ENCODE measurements around the gene ANO3.

The ANO3 gene

GRCh38 chr11:26359055-26359454, 27.1 kb downstream of the ANO3 start:
- FAIRE-seq, result no peak

GRCh38 chr11:26365284-26365683, 33.4 kb downstream of the ANO3 start:
- FAIRE-seq, result no peak

- no peak for FAIRE-seq
These were observed 45.7 kb downstream of the ANO3 start for GRCh38 chr11:26377619-26378018.

GRCh38 chr11:26399336-26399735, 67.4 kb downstream of the ANO3 start:
- FAIRE-seq, result no peak

- no peak for FAIRE-seq
These were observed 78.9 kb downstream of the ANO3 start for GRCh38 chr11:26410706-26411366.

GRCh38 chr11:26412955-26413354, 81.0 kb downstream of the ANO3 start:
- no peak for FAIRE-seq

GRCh38 chr11:26418386-26418912, 86.5 kb downstream of the ANO3 start:
- no peak for FAIRE-seq

- FAIRE-seq, result no peak
These were observed 88.4 kb downstream of the ANO3 start for GRCh38 chr11:26420331-26420730.

- no peak for FAIRE-seq
These were observed 92.3 kb downstream of the ANO3 start for GRCh38 chr11:26424255-26424654.

GRCh38 chr11:26439854-26440253, 107.9 kb downstream of the ANO3 start:
- FAIRE-seq, result no peak

- FAIRE-seq, result no peak
These were observed 110.2 kb downstream of the ANO3 start for GRCh38 chr11:26442131-26442530.

- no peak for FAIRE-seq
These were observed 111.7 kb downstream of the ANO3 start for GRCh38 chr11:26443617-26444016.

- FAIRE-seq, result no peak
These were observed 125.7 kb downstream of the ANO3 start for GRCh38 chr11:26457636-26458035.

- FAIRE-seq, result no peak
These were observed 133.3 kb downstream of the ANO3 start for GRCh38 chr11:26465274-26465673.

GRCh38 chr11:26467506-26467905, 135.6 kb downstream of the ANO3 start:
- no peak for FAIRE-seq

GRCh38 chr11:26470992-26471391, 139.1 kb downstream of the ANO3 start:
- no peak for FAIRE-seq

GRCh38 chr11:26473216-26474194, 141.6 kb downstream of the ANO3 start:
- no peak for FAIRE-seq

- no peak for FAIRE-seq
These were observed 142.5 kb downstream of the ANO3 start for GRCh38 chr11:26474401-26474800.

GRCh38 chr11:26477396-26477795, 145.5 kb downstream of the ANO3 start:
- no peak for FAIRE-seq

- FAIRE-seq, result no peak
These were observed 146.8 kb downstream of the ANO3 start for GRCh38 chr11:26478710-26479109.

- FAIRE-seq, result no peak
These were observed 148.1 kb downstream of the ANO3 start for GRCh38 chr11:26480041-26480440.

- FAIRE-seq, result no peak
These were observed 151.2 kb downstream of the ANO3 start for GRCh38 chr11:26483108-26483507.

GRCh38 chr11:26490546-26490945, 158.6 kb downstream of the ANO3 start:
- FAIRE-seq, result no peak

GRCh38 chr11:26493616-26494015, 161.7 kb downstream of the ANO3 start:
- no peak for FAIRE-seq

Data from endometrium (tissue), 2 donors.